ENCODE data around the gene ERFE.

The ERFE gene, protein sequence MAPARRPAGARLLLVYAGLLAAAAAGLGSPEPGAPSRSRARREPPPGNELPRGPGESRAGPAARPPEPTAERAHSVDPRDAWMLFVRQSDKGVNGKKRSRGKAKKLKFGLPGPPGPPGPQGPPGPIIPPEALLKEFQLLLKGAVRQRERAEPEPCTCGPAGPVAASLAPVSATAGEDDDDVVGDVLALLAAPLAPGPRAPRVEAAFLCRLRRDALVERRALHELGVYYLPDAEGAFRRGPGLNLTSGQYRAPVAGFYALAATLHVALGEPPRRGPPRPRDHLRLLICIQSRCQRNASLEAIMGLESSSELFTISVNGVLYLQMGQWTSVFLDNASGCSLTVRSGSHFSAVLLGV

GRCh38 chr2:238158509-238159070 lies at the start of gene ERFE:
ERFE (plus strand) TSS chr2:238158970; CDS start chr2:238159008, 38 bp downstream.
- TF ChIP-seq, protein P1, sequence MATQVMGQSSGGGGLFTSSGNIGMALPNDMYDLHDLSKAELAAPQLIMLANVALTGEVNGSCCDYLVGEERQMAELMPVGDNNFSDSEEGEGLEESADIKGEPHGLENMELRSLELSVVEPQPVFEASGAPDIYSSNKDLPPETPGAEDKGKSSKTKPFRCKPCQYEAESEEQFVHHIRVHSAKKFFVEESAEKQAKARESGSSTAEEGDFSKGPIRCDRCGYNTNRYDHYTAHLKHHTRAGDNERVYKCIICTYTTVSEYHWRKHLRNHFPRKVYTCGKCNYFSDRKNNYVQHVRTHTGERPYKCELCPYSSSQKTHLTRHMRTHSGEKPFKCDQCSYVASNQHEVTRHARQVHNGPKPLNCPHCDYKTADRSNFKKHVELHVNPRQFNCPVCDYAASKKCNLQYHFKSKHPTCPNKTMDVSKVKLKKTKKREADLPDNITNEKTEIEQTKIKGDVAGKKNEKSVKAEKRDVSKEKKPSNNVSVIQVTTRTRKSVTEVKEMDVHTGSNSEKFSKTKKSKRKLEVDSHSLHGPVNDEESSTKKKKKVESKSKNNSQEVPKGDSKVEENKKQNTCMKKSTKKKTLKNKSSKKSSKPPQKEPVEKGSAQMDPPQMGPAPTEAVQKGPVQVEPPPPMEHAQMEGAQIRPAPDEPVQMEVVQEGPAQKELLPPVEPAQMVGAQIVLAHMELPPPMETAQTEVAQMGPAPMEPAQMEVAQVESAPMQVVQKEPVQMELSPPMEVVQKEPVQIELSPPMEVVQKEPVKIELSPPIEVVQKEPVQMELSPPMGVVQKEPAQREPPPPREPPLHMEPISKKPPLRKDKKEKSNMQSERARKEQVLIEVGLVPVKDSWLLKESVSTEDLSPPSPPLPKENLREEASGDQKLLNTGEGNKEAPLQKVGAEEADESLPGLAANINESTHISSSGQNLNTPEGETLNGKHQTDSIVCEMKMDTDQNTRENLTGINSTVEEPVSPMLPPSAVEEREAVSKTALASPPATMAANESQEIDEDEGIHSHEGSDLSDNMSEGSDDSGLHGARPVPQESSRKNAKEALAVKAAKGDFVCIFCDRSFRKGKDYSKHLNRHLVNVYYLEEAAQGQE (IDR thresholded peaks at IDR 0.05; ENCODE audit: low read depth): no peak
- TF ChIP-seq ZBTB7A (IDR thresholded peaks at IDR 0.05; ENCODE audit: low read depth) (peak; percentile 85), TAF1 (IDR thresholded peaks at IDR 0.05; ENCODE audit: low read depth) (peak; percentile 20; the same call in 1 of the 2 replicates), YY1 (IDR thresholded peaks at IDR 0.05; ENCODE audit: low read depth) (no peak), MAX (IDR thresholded peaks at IDR 0.05) (peak; percentile 55)

GRCh38 chr2:238113611-238114010 lies 45.2 kb upstream of the ERFE start:
- TF ChIP-seq TEAD4 (IDR thresholded peaks at IDR 0.05): no peak
- no peak for TF ChIP-seq TAF1 (IDR thresholded peaks at IDR 0.05; ENCODE audit: low read depth)
- TF ChIP-seq, protein P2, sequence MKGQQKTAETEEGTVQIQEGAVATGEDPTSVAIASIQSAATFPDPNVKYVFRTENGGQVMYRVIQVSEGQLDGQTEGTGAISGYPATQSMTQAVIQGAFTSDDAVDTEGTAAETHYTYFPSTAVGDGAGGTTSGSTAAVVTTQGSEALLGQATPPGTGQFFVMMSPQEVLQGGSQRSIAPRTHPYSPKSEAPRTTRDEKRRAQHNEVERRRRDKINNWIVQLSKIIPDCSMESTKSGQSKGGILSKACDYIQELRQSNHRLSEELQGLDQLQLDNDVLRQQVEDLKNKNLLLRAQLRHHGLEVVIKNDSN (IDR thresholded peaks at IDR 0.05): no peak
- no peak for TF ChIP-seq EP300 (IDR thresholded peaks at IDR 0.05; ENCODE audit: borderline replicate concordance)
- TF ChIP-seq YY1 (IDR thresholded peaks at IDR 0.05; ENCODE audit: low read depth): no peak
- TF ChIP-seq, protein P1 (IDR thresholded peaks at IDR 0.05; ENCODE audit: low read depth): no peak
- no peak for TF ChIP-seq RAD21 (IDR thresholded peaks at IDR 0.05; ENCODE audit: low read depth)
- TF ChIP-seq MAX (IDR thresholded peaks at IDR 0.05): no peak
- TF ChIP-seq ZBTB7A (IDR thresholded peaks at IDR 0.05; ENCODE audit: low read depth): no peak
- TF ChIP-seq NFIC (IDR thresholded peaks at IDR 0.05): no peak
- no peak for TF ChIP-seq CEBPB (IDR thresholded peaks at IDR 0.05)
- TF ChIP-seq CREB1 (IDR thresholded peaks at IDR 0.05; ENCODE audit: low read depth): no peak

GRCh38 chr2:238114331-238114841 lies 44.4 kb upstream of the ERFE start:
- no peak for TF ChIP-seq TCF12 (IDR thresholded peaks at IDR 0.05; ENCODE audit: low read depth)
- TF ChIP-seq, protein P2 (IDR thresholded peaks at IDR 0.05): no peak
- no peak for TF ChIP-seq EP300 (IDR thresholded peaks at IDR 0.05; ENCODE audit: borderline replicate concordance)
- TF ChIP-seq TAF1 (IDR thresholded peaks at IDR 0.05; ENCODE audit: low read depth): no peak
- TF ChIP-seq MAX (IDR thresholded peaks at IDR 0.05): no peak
- no peak for TF ChIP-seq EGR1 (IDR thresholded peaks at IDR 0.05)
- no peak for TF ChIP-seq TEAD4 (IDR thresholded peaks at IDR 0.05)
- TF ChIP-seq YY1 (IDR thresholded peaks at IDR 0.05; ENCODE audit: low read depth): no peak
- TF ChIP-seq NFIC (IDR thresholded peaks at IDR 0.05): no peak
- TF ChIP-seq FOXM1 (IDR thresholded peaks at IDR 0.05; ENCODE audit: borderline replicate concordance, low read depth): no peak
- TF ChIP-seq CEBPB (IDR thresholded peaks at IDR 0.05): no peak
- TF ChIP-seq, protein P1 (IDR thresholded peaks at IDR 0.05; ENCODE audit: low read depth): no peak
